Kasumi-1 (cell line): ENCODE results near the gene DIRAS1.
"Not testable (repeated sequence)": the region's sequence is repeated elsewhere in the genome, so short reads cannot be mapped to it uniquely, and the experiment has no call there.

Experiments used
- DNase-seq, 2 experiments: peaks; one replicate each; lab custom pipeline; 2025; lab: John Stamatoyannopoulos, UW

The DIRAS1 gene

GRCh38 chr19:2726904-2727639 lies 5.9 kb upstream of the DIRAS1 start:
- DNase-seq: peak in 1 of 2 experiments; percentile 19

- DNase-seq: no peak
Measured at GRCh38 chr19:2726160-2726855, 5.1 kb upstream of the DIRAS1 start.

- DNase-seq: no peak
Measured at GRCh38 chr19:2724148-2724557, 3.0 kb upstream of the DIRAS1 start.

GRCh38 chr19:2723747-2724146 lies 2.6 kb upstream of the DIRAS1 start:
- DNase-seq: no peak

- no peak for DNase-seq
Measured at GRCh38 chr19:2723345-2723715, 2.2 kb upstream of the DIRAS1 start.

- DNase-seq: no peak
Measured at GRCh38 chr19:2722541-2723344, 1.6 kb upstream of the DIRAS1 start.

GRCh38 chr19:2721570-2722540 lies 683 bp upstream of the DIRAS1 start:
- no peak for DNase-seq

- no peak for DNase-seq
Measured at GRCh38 chr19:2719920-2720776, 1.0 kb downstream of the DIRAS1 start.

- no peak for DNase-seq
Measured at GRCh38 chr19:2719232-2719735, 1.9 kb downstream of the DIRAS1 start.

GRCh38 chr19:2717638-2718541 lies 3.3 kb downstream of the DIRAS1 start:
- no peak for DNase-seq

GRCh38 chr19:2716722-2717637 lies 4.2 kb downstream of the DIRAS1 start:
- no peak for DNase-seq

- DNase-seq: no peak
Measured at GRCh38 chr19:2716275-2716650, 4.9 kb downstream of the DIRAS1 start.

GRCh38 chr19:2715470-2716274 lies 5.5 kb downstream of the DIRAS1 start:
- DNase-seq: no peak

GRCh38 chr19:2714531-2715269 lies 6.5 kb downstream of the DIRAS1 start:
- no peak for DNase-seq

- not testable (repeated sequence) for DNase-seq
Measured at GRCh38 chr19:2714102-2714501, 7.1 kb downstream of the DIRAS1 start.

GRCh38 chr19:2713170-2713569 lies 8.0 kb downstream of the DIRAS1 start:
- DNase-seq: not testable (repeated sequence)

GRCh38 chr19:2711875-2712205 lies 9.3 kb downstream of the DIRAS1 start:
- no peak for DNase-seq
